ENCODE data around the gene TIMM10.
A peak's percentile ranks its signal among the peaks of the same experiment; 100 is the strongest.

Gene TIMM10

GRCh38 chr11:57482782-57483561 is 47.6 kb downstream of the TIMM10 start:
- peak; percentile 58 for DNase-seq

GRCh38 chr11:57481915-57482781 is 48.4 kb downstream of the TIMM10 start:
- DNase-seq = no peak

GRCh38 chr11:57481315-57481714 is 49.2 kb downstream of the TIMM10 start:
- DNase-seq = no peak

- DNase-seq = peak; percentile 66
These were observed 50.0 kb downstream of the TIMM10 start for GRCh38 chr11:57480409-57481137.

GRCh38 chr11:57479911-57480310 is 50.6 kb downstream of the TIMM10 start:
- no peak for DNase-seq

GRCh38 chr11:57479021-57479663 is 51.4 kb downstream of the TIMM10 start:
- DNase-seq = no peak
